ENCODE measurements around the gene CERCAM.

The CERCAM gene

GRCh38 chr9:128455849-128456612 is 35.4 kb downstream of the CERCAM start, which contains the start of gene ODF2 (continued):
- TF ChIP-seq ZNF274 (IDR thresholded peaks at IDR 0.05; ENCODE audit: low read length) (no peak), ZNF274 (tag by site-specific recombination; IDR thresholded peaks at IDR 0.05; ENCODE audit: borderline replicate concordance) (no peak), ZNF48 (tag by site-specific recombination; IDR thresholded peaks at IDR 0.05) (no peak), ZNF561 (tag by site-specific recombination; IDR thresholded peaks at IDR 0.05; ENCODE audit: borderline replicate concordance) (peak; percentile 1; the same call in 1 of the 2 replicates), ZNF366 (tag by site-specific recombination; conservative IDR thresholded peaks at IDR 0.05) (no peak), ZNF114 (tag by site-specific recombination; IDR thresholded peaks at IDR 0.05) (no peak), PATZ1 (tag by site-specific recombination; IDR thresholded peaks at IDR 0.05) (peak; percentile 67), ZNF707 (tag by site-specific recombination; IDR thresholded peaks at IDR 0.05) (no peak), PRDM6 (tag by site-specific recombination; IDR thresholded peaks at IDR 0.05) (no peak), ZNF169 (tag by site-specific recombination; IDR thresholded peaks at IDR 0.05) (no peak), ZNF623 (tag by site-specific recombination; IDR thresholded peaks at IDR 0.05) (no peak), ZNF391 (tag by site-specific recombination; IDR thresholded peaks at IDR 0.05; ENCODE audit: borderline replicate concordance, low read depth) (no peak), KLF8 (tag by site-specific recombination; IDR thresholded peaks at IDR 0.05) (peak; percentile 58; the same call in 1 of the 2 replicates), ZBTB21 (tag by site-specific recombination; IDR thresholded peaks at IDR 0.05) (no peak), ZFP37 (tag by site-specific recombination; IDR thresholded peaks at IDR 0.05) (no peak), EGR2 (tag by site-specific recombination; IDR thresholded peaks at IDR 0.05; ENCODE audit: low read depth) (peak; percentile 26; the same call in 1 of the 2 replicates), OVOL3 (tag by site-specific recombination; IDR thresholded peaks at IDR 0.05) (no peak), PRDM1 (tag by site-specific recombination; IDR thresholded peaks at IDR 0.05) (no peak), ZNF621 (tag by site-specific recombination; IDR thresholded peaks at IDR 0.05) (no peak), BCL11A (tag by site-specific recombination; IDR thresholded peaks at IDR 0.05; ENCODE audit: low read depth) (no peak), ZNF26 (tag by site-specific recombination; IDR thresholded peaks at IDR 0.05) (no peak), ZBTB44 (tag by site-specific recombination; IDR thresholded peaks at IDR 0.05) (0 out of 2 replicates have a peak, but pooled peaks have one; percentile 15), ZNF529 (tag by site-specific recombination; IDR thresholded peaks at IDR 0.05; ENCODE audit: insufficient replicate concordance) (no peak), ZNF449 (tag by site-specific recombination; IDR thresholded peaks at IDR 0.05) (no peak), KLF16 (tag by site-specific recombination; IDR thresholded peaks at IDR 0.05) (peak; percentile 55; the same call in 1 of the 2 replicates), ZNF132 (tag by site-specific recombination; IDR thresholded peaks at IDR 0.05; ENCODE audit: borderline replicate concordance) (no peak), ZNF544 (tag by site-specific recombination; IDR thresholded peaks at IDR 0.05) (no peak), ZNF677 (tag by site-specific recombination; IDR thresholded peaks at IDR 0.05) (no peak), ATF2 (tag by site-specific recombination; IDR thresholded peaks at IDR 0.05; ENCODE audit: low read depth) (no peak)

Measured in HEK293 (cell line).